HG03025 (cell line): ENCODE data around the gene NSD2.
"Not testable (repeated sequence)": the region's sequence is repeated elsewhere in the genome, so short reads cannot be mapped to it uniquely, and the experiment has no call there.

Experiments
- ATAC-seq: cut with Tn5 transposase; IDR thresholded peaks from one replicate; pipeline ENCODE4 v1.9.1; 2021; ENCODE audit warnings: mild to moderate bottlenecking, moderate library complexity; ENCODE audit not compliant: unreplicated experiment, low FRiP score

Gene NSD2

DNA sequence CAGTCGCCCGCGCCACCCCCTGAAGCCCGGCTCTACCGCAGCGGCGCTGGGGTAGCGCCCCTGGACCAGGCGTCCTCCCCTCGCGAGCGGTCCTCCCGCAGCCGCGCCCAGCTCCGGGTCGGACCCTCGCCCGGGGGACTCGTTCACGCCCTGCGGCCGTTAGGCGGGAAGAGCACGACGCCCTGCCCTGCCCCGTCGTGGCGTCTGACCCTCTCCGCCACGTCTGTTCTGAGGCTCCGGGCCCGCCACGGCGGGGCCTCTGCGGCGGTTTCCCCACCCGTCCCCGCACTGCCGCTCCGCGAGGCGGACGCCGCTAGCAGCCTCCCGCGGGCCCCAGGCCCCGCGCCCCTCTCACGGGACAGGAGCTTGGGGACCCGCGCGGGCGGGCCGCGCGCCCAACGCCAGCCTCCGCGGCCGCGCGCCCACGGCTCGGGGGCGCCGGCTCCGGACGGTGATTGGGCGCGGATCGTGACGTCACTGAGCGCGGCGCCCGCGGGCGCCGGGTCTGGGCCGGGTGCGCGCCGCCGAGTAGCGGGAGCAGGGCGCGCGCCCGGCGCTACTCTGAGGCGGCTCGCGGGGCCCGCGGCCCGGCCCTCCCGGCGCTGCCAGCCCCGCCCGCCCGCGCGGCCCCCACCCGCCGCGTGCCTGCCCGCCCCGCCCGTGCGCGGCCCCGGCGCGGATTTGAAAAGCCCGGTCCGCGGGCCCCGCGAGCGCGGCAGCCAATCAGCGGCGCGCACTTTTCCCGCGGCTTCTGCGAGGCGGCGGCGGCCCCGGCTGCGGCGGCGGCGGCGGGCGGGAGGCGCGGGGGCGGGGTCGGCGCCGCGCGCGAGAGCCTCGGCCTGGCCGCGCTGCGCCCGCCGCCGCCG lies at the start of gene NSD2:
NSD2 (plus strand) TSS at position 816 of the 866 bp plus-strand sequence. CDS start 29,262 bp downstream, outside the sequence.
- ATAC-seq, result peak; percentile 52

DNA sequence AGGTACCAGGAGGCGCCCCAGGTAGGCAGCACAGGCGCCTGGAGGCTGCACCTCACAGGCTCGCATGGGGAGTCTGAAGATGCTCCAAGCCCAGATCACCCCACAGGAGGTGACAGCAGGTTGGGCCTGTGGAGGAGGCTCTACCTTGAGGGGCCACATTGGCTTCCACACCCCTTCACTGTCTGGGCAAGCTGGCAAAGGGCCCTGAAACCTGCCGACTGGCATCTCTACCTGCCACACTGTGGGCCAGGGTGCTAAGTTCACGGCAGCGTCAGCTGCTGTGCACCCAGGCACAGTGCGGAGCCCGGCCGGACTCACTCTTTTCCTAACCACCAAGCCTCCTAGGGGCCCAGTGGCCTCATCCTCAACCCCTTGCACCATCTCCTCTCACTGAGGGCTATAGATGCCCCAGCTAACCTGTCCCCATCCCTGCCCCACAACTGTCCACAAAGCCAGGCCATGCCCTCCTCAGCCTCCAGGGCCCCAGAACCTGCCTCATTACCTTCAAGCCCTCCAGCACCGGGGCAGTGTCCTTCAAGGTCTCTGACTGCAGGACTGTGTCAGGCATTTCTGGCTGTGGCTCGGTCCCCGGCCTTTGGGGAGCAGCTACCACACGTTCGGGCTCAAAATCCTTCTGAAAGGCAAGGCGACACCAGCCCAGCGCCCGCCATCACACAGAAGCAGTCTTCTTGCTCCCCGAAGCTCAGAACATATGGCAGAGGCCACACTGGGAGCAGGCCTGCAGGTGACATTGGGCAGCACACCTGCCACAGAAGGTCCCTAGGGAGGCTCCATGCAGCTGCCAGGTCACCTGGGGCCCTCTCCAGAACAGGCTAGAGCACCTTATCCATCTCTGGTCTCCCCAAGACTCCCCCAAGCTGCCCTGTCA lies 49.3 kb upstream of the NSD2 start:
- no peak for ATAC-seq

DNA sequence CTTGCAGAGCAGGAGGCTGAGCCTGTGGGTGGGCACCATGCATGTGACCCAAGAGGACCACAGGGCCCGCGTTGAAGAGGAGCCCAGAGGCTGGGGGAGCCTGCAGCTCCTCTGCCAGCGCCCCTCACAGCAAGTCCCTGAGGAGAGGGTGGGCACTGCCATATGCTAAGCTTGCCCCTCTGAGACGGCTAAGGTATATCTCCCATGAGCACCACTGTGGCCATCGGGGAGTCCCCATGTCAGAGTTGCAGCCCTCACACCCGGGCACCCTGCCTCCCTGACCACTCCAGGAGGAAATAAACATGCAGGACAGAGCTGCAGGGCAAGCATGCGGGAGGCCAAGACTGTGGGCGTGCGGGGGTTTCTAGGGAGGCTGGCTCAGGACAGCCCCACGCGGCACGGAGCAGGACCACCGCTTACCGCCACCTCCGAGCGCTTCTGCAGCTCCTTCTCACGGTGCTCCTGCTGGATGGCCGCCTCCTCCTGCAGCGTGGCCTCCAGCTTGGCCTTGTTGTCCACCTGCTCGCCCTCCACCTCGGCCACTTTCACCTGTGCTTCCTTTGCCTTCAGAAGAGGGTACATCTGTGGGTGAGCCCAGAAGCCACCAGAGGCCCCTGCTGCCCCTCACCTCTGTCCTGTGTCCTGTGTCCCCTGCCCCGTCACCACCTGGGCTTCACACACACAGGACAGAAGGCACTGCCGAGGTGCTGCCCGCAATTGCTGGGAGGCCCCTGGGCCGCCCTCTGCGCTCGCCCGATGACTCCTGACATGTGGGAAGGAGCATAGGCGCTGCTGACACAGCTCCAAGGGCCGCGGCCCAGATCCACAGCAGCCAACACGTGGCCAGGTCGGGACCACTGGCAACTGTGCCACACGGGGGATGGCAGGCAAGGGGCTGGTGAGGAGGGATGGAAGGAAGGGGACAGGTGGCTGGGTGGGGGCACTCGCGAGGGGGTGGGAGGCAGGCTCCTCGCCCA lies 48.3 kb upstream of the NSD2 start:
- ATAC-seq, result no peak

- ATAC-seq, result no peak
Measured at GRCh38 chr4:1823545-1823932, 47.7 kb upstream of the NSD2 start.

DNA sequence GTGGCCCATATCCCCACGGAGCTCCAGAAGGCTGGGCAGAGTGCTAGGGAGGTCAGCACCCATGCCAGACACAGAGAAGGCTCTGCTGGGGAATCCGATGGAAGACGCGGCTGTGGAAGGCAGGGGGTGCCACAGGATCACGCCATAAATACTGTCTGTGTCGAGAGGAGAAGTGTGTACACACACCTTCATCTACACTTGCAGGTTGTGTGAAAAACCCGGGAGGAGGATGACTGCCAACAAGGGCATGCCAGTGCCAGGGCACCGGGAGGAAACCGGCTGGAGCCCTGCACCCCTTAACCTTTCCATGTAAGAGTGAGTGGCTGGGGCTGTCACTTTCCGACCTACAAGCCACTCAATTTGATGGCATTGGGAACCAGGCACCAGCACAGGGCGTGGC lies 46.4 kb upstream of the NSD2 start:
- no peak for ATAC-seq

DNA sequence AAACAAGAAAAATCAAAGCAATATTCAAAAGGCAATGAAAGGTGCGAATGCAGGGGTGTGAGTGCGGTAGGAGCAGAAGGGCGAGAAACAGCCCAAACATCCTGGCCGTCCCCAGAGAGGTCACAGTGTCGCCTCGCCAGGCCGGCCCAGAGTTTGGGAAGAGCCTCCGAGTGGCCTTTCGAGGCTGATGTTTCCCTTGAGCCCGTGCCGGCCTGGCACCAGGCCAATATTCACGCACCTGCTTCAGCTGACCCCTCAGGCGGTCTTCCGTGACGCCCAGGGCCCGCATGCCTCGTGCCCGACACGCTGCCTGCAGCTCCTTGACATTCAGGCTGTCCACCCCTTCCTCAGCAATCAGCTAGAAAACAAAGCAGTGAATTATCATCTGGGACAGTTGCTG lies 45.9 kb upstream of the NSD2 start:
- ATAC-seq, result no peak

DNA sequence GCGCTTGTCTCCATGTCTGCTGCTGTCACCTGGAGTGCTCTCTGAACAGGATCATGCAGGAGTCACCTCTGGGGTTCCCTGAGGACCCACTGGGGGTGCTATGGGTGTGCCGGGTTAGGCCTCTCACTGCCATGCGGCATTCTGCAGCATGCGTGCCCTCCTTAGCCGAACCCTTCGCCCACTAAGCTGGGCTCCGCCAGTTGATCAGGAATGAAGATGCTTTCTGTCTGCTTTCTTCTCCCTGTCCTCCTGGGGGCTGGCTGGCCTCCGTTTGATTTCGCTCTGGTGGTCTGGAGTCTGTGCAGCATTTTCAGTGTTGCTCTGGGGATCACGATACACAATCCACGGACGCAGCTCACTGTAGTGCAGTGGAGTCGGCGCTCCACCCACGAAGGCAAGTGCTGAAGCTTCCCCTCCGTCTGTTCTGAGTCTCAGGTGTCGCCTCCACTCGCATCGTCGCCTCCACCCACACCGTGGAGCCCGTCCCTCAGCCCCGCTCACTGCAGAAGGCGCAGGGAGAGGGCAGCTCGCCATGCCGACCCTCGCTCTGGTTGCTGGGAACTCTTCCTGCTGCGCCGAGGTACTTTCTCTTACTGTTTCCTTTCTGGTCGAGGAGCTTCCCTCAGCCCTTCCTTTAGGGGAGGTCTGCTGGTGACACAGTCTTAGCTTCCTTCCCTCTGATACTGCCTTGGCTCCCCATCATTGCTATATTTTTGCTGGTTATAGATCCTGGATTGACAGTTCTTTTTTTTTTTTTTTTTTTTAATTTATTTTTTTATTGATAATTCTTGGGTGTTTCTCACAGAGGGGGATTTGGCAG lies 44.5 kb upstream of the NSD2 start:
- no peak for ATAC-seq

DNA sequence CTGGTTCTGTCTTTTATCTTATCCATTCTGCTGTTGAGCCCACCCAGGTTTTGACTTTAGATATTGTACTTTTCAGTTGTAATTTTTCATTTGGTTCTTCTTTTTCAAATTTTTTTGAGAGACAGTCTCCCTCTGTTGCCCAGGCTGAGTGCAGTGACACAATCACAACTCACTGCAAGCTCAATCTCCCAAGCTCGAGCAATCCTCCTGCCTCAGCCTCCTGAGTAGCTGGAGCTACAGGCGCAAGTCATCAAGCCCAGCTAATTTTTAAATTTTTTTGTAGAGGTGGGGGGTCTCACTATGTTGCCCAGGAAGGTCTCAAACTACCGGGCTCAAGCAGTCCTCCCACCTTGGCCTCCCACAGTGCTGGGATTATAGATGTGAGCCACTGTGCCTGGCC lies 41.0 kb upstream of the NSD2 start:
- ATAC-seq, result no peak

- ATAC-seq, result no peak
Measured at GRCh38 chr4:1830642-1831228, 40.5 kb upstream of the NSD2 start.

GRCh38 chr4:1831331-1831730 lies 39.9 kb upstream of the NSD2 start:
- ATAC-seq, result no peak

- no peak for ATAC-seq
Measured at GRCh38 chr4:1832690-1833089, 38.5 kb upstream of the NSD2 start.

- ATAC-seq, result no peak
Measured at GRCh38 chr4:1833307-1834046, 37.7 kb upstream of the NSD2 start.

- ATAC-seq, result no peak
Measured at GRCh38 chr4:1834047-1834775, 37.0 kb upstream of the NSD2 start.

DNA sequence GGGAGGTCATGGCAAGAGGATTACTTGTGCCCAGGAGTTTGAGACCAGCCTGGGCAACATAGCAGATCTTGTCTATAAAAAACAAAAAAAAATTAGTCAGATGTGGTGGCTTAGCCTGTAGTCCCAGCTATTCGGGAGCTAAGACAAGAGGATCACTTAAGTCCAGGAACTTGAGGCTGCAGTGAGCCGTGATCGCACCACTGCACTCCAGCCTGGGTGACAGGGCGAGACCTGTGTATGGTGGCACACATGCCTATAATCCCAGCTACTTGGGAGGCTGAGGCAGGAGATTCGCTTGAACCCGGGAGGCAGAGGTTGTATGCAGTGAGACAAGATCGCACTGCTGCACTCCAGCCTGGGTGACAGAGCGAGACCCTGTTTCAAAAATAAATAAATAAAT lies 35.4 kb upstream of the NSD2 start:
- ATAC-seq, result not testable (repeated sequence)

DNA sequence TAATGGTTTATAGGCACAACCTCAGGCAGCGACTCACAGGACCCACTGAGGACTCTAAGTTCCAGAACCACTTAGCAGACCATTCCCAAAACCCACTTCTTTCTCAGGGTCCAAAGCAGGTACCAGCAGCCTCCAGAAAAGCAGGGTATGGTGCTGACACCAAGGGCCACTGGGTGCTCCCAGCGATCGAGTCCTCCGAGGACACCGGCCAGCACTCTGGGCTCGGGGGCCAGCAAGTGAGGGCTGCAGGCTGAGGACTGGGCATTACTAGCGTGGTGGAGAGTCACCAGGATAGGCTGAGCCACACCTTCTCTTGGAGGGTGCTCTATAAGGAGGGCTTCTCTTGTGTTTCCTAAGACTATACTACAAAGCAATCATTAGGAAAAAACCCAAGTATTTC lies 34.5 kb upstream of the NSD2 start:
- no peak for ATAC-seq

GRCh38 chr4:1837069-1837468 lies 34.1 kb upstream of the NSD2 start:
- no peak for ATAC-seq

- ATAC-seq, result no peak
Measured at GRCh38 chr4:1839282-1839681, 31.9 kb upstream of the NSD2 start.
